Esophagus (tissue), 2 donors: ENCODE measurements around the gene SMAP1. TPM values are rescaled to one million over a fixed set of nuclear protein-coding genes. Genes with fewer than 3 reads are reported as not detected.

Source experiments
- H3K27ac ChIP-seq, 2 donors: one replicate each; pipeline ENCODE4 v1.5.1; 2013; ENCODE audit warnings: low read depth in 2 of 2, mild to moderate bottlenecking in 2 of 2, inconsistent platforms in 1 of 2, low read length in 1 of 2, moderate library complexity in 1 of 2
- H3K27me3 ChIP-seq, 2 donors: one replicate each; pipeline ENCODE4 v1.6.1; 2013; ENCODE audit warnings: low read length in 2 of 2, control low read depth in 1 of 2, mild to moderate bottlenecking in 1 of 2; ENCODE audit not compliant: insufficient read depth in 2 of 2, control insufficient read depth in 1 of 2
- H3K36me3 ChIP-seq, 2 donors: one replicate each; pipeline ENCODE4 v1.6.1; 2013; ENCODE audit warnings: low read length in 1 of 2; ENCODE audit not compliant: control insufficient read depth in 2 of 2, insufficient read depth in 2 of 2
- H3K4me1 ChIP-seq, 2 donors: one replicate each; pipeline ENCODE4 v1.6.1; 2013; ENCODE audit warnings: low read length in 1 of 2; ENCODE audit not compliant: control insufficient read depth in 2 of 2, insufficient read depth in 2 of 2
- H3K4me3 ChIP-seq, 2 donors: one replicate each; pipeline ENCODE4 v1.5.1; 2013; ENCODE audit warnings: low read length in 2 of 2, mild to moderate bottlenecking in 2 of 2, low read depth in 1 of 2, moderate library complexity in 1 of 2
- H3K9me3 ChIP-seq, 2 donors: one replicate each; pipeline ENCODE4 v1.6.1; 2013; ENCODE audit warnings: mild to moderate bottlenecking in 2 of 2, low read depth in 1 of 2, low read length in 1 of 2, moderate library complexity in 1 of 2; ENCODE audit not compliant: control insufficient read depth in 2 of 2, insufficient read depth in 1 of 2
- WGBS, 2 donors: extraction: QIAGEN DNeasy Blood & Tissue Kit; methylation state at CpG; one replicate each; pipeline ENCODE4 v1.1.7; 2013; 5-methylcytosine and 5-hydroxymethylcytosine counted together
- polyA plus RNA-seq, 2 donors: library from polyadenylated mRNA; stranded (reverse); fragments of 200-250 nt; gene quantifications; one replicate each; pipeline ENCODE4 v1.2.3, GENCODE V29; 2013
- donor health status: healthy with polysubstance abuse.
- donor health status: Bipolar disorder and iron deficiency.

The SMAP1 gene
- polyA plus RNA-seq: 10 to 100 TPM; 19.2 to 24.8 TPM

GRCh38 chr6:70667711-70668498 is at the start of gene SMAP1:
Gene SMAP1 (plus strand): TSS chr6:70667883. CDS start chr6:70668024, 141 bp downstream.
- peaks cover 0 to 4% of the 10 kb centered on the region in 2 donors for H3K4me1 ChIP-seq
- peak within 1 kb of the TSS; percentile 94 to 96 for H3K27ac ChIP-seq
- 0% methylated on average over 82 to 90 of the region's 90 CpGs for whole genome bisulfite sequencing, 2 donors

DNA sequence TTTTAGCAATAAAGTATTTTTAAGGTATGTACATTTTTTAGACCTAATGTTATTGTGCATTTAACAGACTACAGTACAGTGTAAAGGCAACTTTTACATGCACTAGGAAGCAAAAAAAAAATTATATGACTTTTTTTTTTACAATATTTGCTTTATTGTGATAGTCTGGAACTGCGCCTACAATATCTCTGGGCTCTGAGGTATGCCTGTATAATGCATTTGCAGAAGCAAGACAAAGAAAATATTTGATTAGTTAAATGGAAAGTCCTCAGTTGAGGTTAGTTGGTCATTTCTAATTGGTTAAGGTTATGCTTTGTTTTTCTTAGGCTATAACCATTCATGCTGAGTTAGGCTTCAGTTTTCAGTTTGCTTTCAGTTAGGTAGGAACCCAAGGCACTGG is 46.9 kb upstream of the SMAP1 start:
- 92% methylated on average over 1 of the region's 1 CpG for WGBS, 2 donors

More at GRCh38 chr6:70667711-70668498, at the start of gene SMAP1:
- Histone ChIP-seq H3K36me3 (no peaks in the 10 kb centered on the region), H3K4me3 (peak within 1 kb of the TSS; percentile 60 to 97), H3K27me3 (no peaks in the 10 kb centered on the region), H3K9me3 (no peaks in the 10 kb centered on the region)

GRCh38 chr6:70622461-70622860 is 45.2 kb upstream of the SMAP1 start:
- Histone ChIP-seq H3K9me3 (no peaks in the 10 kb centered on the region), H3K4me1 (no peaks in the 10 kb centered on the region), H3K27ac (no peak overlapping the region), H3K36me3 (no peaks in the 10 kb centered on the region), H3K27me3 (no peaks in the 10 kb centered on the region), H3K4me3 (no peak overlapping the region)
- 70 to 73% methylated on average over 1 of the region's 1 CpG for WGBS, 2 donors

More for the DNA sequence above, 46.9 kb upstream of the SMAP1 start:
- Histone ChIP-seq H3K4me1 (no peaks in the 10 kb centered on the region), H3K4me3 (no peak overlapping the region), H3K36me3 (no peaks in the 10 kb centered on the region), H3K9me3 (no peaks in the 10 kb centered on the region), H3K27me3 (no peaks in the 10 kb centered on the region), H3K27ac (no peak overlapping the region)

DNA sequence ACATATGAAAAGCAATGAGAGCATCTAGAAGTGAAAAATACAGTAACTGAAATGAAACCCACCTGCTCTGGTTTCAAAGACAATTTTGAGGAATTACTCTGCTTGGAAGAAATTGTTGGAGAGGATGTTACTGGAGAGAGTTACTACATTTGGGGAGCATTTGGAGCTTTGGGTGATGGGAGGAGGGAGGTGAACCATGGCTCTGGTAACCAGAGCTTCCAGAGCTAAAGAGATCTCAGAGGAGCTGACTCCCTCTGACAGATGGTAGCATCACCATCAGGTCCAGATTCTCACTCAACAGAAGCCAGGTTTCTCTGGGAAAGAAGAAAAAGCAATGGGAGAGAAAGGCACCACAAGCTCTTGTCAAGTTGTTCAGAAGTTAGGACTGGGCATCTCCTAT is 42.2 kb upstream of the SMAP1 start:
- H3K4me1 ChIP-seq: no peaks in the 10 kb centered on the region
- H3K27me3 ChIP-seq: no peaks in the 10 kb centered on the region
- H3K9me3 ChIP-seq: no peaks in the 10 kb centered on the region
- no peaks in the 10 kb centered on the region for H3K36me3 ChIP-seq
- no peak overlapping the region for H3K27ac ChIP-seq
- H3K4me3 ChIP-seq: no peak overlapping the region

- Histone ChIP-seq H3K27ac (no peak overlapping the region), H3K27me3 (no peaks in the 10 kb centered on the region), H3K4me3 (no peak overlapping the region), H3K4me1 (no peaks in the 10 kb centered on the region), H3K36me3 (no peaks in the 10 kb centered on the region), H3K9me3 (no peaks in the 10 kb centered on the region)
- 96 to 97% methylated on average over 36 of the region's 36 CpGs for WGBS, 2 donors
Measured at GRCh38 chr6:70627500-70628254, 40.0 kb upstream of the SMAP1 start.

- WGBS, 2 donors: 56 to 60% methylated on average over 1 of the region's 1 CpG
Measured at GRCh38 chr6:70629929-70630328, 37.8 kb upstream of the SMAP1 start.

GRCh38 chr6:70633870-70634269 is 33.8 kb upstream of the SMAP1 start:
- no peaks in the 10 kb centered on the region for H3K27me3 ChIP-seq
- H3K36me3 ChIP-seq: no peaks in the 10 kb centered on the region
- no peak overlapping the region for H3K27ac ChIP-seq
- H3K4me3 ChIP-seq: no peak overlapping the region
- 70 to 84% methylated on average over 2 of the region's 2 CpGs for WGBS, 2 donors
- no peaks in the 10 kb centered on the region for H3K4me1 ChIP-seq
- no peaks in the 10 kb centered on the region for H3K9me3 ChIP-seq

More at GRCh38 chr6:70629929-70630328, 37.8 kb upstream of the SMAP1 start:
- Histone ChIP-seq H3K4me3 (no peak overlapping the region), H3K27ac (no peak overlapping the region), H3K27me3 (no peaks in the 10 kb centered on the region), H3K9me3 (no peaks in the 10 kb centered on the region), H3K4me1 (no peaks in the 10 kb centered on the region), H3K36me3 (no peaks in the 10 kb centered on the region)

- Histone ChIP-seq H3K4me1 (no peaks in the 10 kb centered on the region), H3K36me3 (no peaks in the 10 kb centered on the region), H3K27me3 (no peaks in the 10 kb centered on the region), H3K9me3 (no peaks in the 10 kb centered on the region), H3K27ac (no peak overlapping the region), H3K4me3 (no peak overlapping the region)
- 87 to 92% methylated on average over 8 of the region's 8 CpGs for WGBS, 2 donors
Measured at GRCh38 chr6:70636596-70636995, 31.1 kb upstream of the SMAP1 start.

GRCh38 chr6:70638468-70638867 is 29.2 kb upstream of the SMAP1 start:
- Histone ChIP-seq H3K27ac (no peak overlapping the region), H3K4me1 (no peaks in the 10 kb centered on the region), H3K9me3 (no peaks in the 10 kb centered on the region), H3K4me3 (no peak overlapping the region), H3K36me3 (no peaks in the 10 kb centered on the region), H3K27me3 (no peaks in the 10 kb centered on the region)
- WGBS, 2 donors: 97 to 98% methylated on average over 1 of the region's 1 CpG
